SU-DHL-6 (cell line): ENCODE measurements around the gene TNXB.
"Not testable (repeated sequence)": the region's sequence is repeated elsewhere in the genome, so short reads cannot be mapped to it uniquely, and the experiment has no call there.

Source experiments
- H2AFZ ChIP-seq: fragments of 200-600 bp; sonication (generic); 2 replicates; pipeline ENCODE4 v1.6.1; 2014; ENCODE audit warnings: low read depth, mild to moderate bottlenecking, moderate library complexity, mixed read lengths, antibody characterized with exemption, low read length; ENCODE audit not compliant: severe bottlenecking
- H3F3A ChIP-seq: fragments of 200-600 bp; shearing (Covaris generic); 2 replicates; pipeline ENCODE4 v1.6.0; 2016; ENCODE audit warnings: antibody characterized with exemption, mild to moderate bottlenecking; ENCODE audit not compliant: insufficient read depth
- H3K27ac ChIP-seq: fragments of 200-600 bp; sonication (generic); 2 replicates; pipeline ENCODE4 v1.5.1; 2016; ENCODE audit warnings: low read depth, mild to moderate bottlenecking, low read length, moderate library complexity, mixed read lengths
- H3K27me3 ChIP-seq: fragments of 200-600 bp; sonication (generic), shearing (Covaris generic); 2 replicates; pipeline ENCODE4 v1.6.0; 2014; ENCODE audit warnings: mild to moderate bottlenecking, low read length
- H3K36me3 ChIP-seq: fragments of 200-600 bp; sonication (generic); 2 replicates; pipeline ENCODE4 v1.6.1; 2014; ENCODE audit warnings: mild to moderate bottlenecking, low read length, mixed read lengths
- H3K4me2 ChIP-seq: fragments of 300-600, 200-600 bp; shearing (Covaris generic), sonication (generic); 2 replicates; pipeline ENCODE4 v1.6.0; 2014; ENCODE audit warnings: low read length, low read depth, mild to moderate bottlenecking; ENCODE audit not compliant: poor library complexity, severe bottlenecking
- H3K4me3 ChIP-seq: fragments of 200-600 bp; sonication (generic); 2 replicates; pipeline ENCODE4 v1.5.1; 2014; ENCODE audit warnings: antibody characterized with exemption, low read length, mild to moderate bottlenecking, mixed read lengths; ENCODE audit not compliant: insufficient read depth, poor library complexity, severe bottlenecking
- H3K79me2 ChIP-seq: fragments of 200-600 bp; sonication (generic); 2 replicates; pipeline ENCODE4 v1.6.1; 2014; ENCODE audit warnings: mild to moderate bottlenecking, low read length, moderate library complexity; ENCODE audit not compliant: insufficient read depth
- H3K9ac ChIP-seq: fragments of 200-600 bp; sonication (generic); 2 replicates; pipeline ENCODE4 v1.7.0; 2014; ENCODE audit warnings: mild to moderate bottlenecking, low read length
- H3K9me2 ChIP-seq: fragments of 200-600 bp; sonication (generic); replicated peaks from 2 replicates; pipeline ENCODE4 v1.6.1; 2014; ENCODE audit warnings: low read length; ENCODE audit not compliant: insufficient read depth
- H3K9me3 ChIP-seq: fragments of 200-600 bp; sonication (generic); 2 replicates; pipeline ENCODE4 v1.6.1; 2014; ENCODE audit warnings: low read length, mixed read lengths; ENCODE audit not compliant: insufficient read depth
- H4K20me1 ChIP-seq: fragments of 200-600 bp; sonication (generic); 2 replicates; pipeline ENCODE4 v1.6.1; 2014; ENCODE audit warnings: low read depth, mild to moderate bottlenecking, antibody characterized with exemption, low read length, moderate library complexity, mixed read lengths
- CTCF ChIP-seq: fragments of 200-600 bp; sonication (generic); IDR thresholded peaks from one replicate; pipeline ENCODE4 v1.5.1; 2017; ENCODE audit warnings: antibody characterized with exemption, mild to moderate bottlenecking, low read length, moderate library complexity; ENCODE audit not compliant: insufficient read depth, poor library complexity, severe bottlenecking
- EZH2phosphoT487 ChIP-seq: fragments of 200-600 bp; sonication (generic), shearing (Covaris generic); conservative IDR thresholded peaks from 2 replicates; pipeline ENCODE4 v1.6.1; 2018; ENCODE audit warnings: mild to moderate bottlenecking, antibody characterized with exemption, low read length, moderate library complexity, mixed read lengths

The TNXB gene

GRCh38 chr6:32045811-32046449, 63.2 kb downstream of the TNXB start:
- Histone ChIP-seq H3K27ac (no peak overlapping the region), H3K9me3 (no peaks in the 10 kb centered on the region), H2AFZ (no peak overlapping the region), H3K4me3 (no peak overlapping the region), H3K27me3 (no peaks in the 10 kb centered on the region), H3K36me3 (no peaks in the 10 kb centered on the region), H3K9me2 (no peaks in the 10 kb centered on the region), H4K20me1 (no peaks in the 10 kb centered on the region), H3K9ac (no peak overlapping the region), H3K79me2 (no peaks in the 10 kb centered on the region), H3K4me2 (no peak overlapping the region), H3F3A (no peaks in the 10 kb centered on the region)
- TF ChIP-seq EZH2phosphoT487: no peak
- no peak for TF ChIP-seq CTCF

- H3K9me3 ChIP-seq, H4K20me1 ChIP-seq, H3F3A ChIP-seq, H3K4me3 ChIP-seq, H3K4me2 ChIP-seq, H3K27ac ChIP-seq, H3K9ac ChIP-seq, H2AFZ ChIP-seq, H3K79me2 ChIP-seq, H3K36me3 ChIP-seq, H3K9me2 ChIP-seq, H3K27me3 ChIP-seq: not testable (repeated sequence)
Observed at GRCh38 chr6:32044916-32045315, 64.2 kb downstream of the TNXB start.

- not testable (repeated sequence) for H3F3A ChIP-seq, H3K79me2 ChIP-seq, H3K4me3 ChIP-seq, H3K27me3 ChIP-seq, H3K9me3 ChIP-seq, H2AFZ ChIP-seq, H4K20me1 ChIP-seq, H3K36me3 ChIP-seq, H3K9ac ChIP-seq, H3K27ac ChIP-seq, H3K9me2 ChIP-seq, H3K4me2 ChIP-seq
Observed at GRCh38 chr6:32043589-32044380, 65.4 kb downstream of the TNXB start.

GRCh38 chr6:32042276-32042675, 66.9 kb downstream of the TNXB start:
- not testable (repeated sequence) for H2AFZ ChIP-seq, H3K27me3 ChIP-seq

GRCh38 chr6:32041385-32041784, 67.8 kb downstream of the TNXB start:
- H3K9me3 ChIP-seq, H3F3A ChIP-seq, H3K27ac ChIP-seq, H3K79me2 ChIP-seq, H4K20me1 ChIP-seq, H2AFZ ChIP-seq, H3K4me3 ChIP-seq, H3K4me2 ChIP-seq, H3K36me3 ChIP-seq, H3K27me3 ChIP-seq, H3K9me2 ChIP-seq, H3K9ac ChIP-seq: not testable (repeated sequence)

More at GRCh38 chr6:32042276-32042675, 66.9 kb downstream of the TNXB start:
- not testable (repeated sequence) for H4K20me1 ChIP-seq, H3K4me3 ChIP-seq, H3F3A ChIP-seq, H3K79me2 ChIP-seq, H3K4me2 ChIP-seq, H3K36me3 ChIP-seq, H3K9ac ChIP-seq, H3K9me2 ChIP-seq, H3K9me3 ChIP-seq, H3K27ac ChIP-seq

GRCh38 chr6:32041050-32041321, 68.2 kb downstream of the TNXB start:
- not testable (repeated sequence) for H3K79me2 ChIP-seq, H3K4me3 ChIP-seq, H3K4me2 ChIP-seq, H3K9ac ChIP-seq, H3K9me2 ChIP-seq, H4K20me1 ChIP-seq, H3K36me3 ChIP-seq, H3K27ac ChIP-seq, H3K27me3 ChIP-seq, H3F3A ChIP-seq, H3K9me3 ChIP-seq, H2AFZ ChIP-seq

GRCh38 chr6:32040299-32041049, 68.7 kb downstream of the TNXB start:
- H3K79me2 ChIP-seq, H3K27ac ChIP-seq, H3K9me3 ChIP-seq, H2AFZ ChIP-seq, H3K9ac ChIP-seq, H3K27me3 ChIP-seq, H3K9me2 ChIP-seq, H3K4me3 ChIP-seq, H3K36me3 ChIP-seq, H3K4me2 ChIP-seq, H4K20me1 ChIP-seq, H3F3A ChIP-seq: not testable (repeated sequence)
